Keratinocyte (primary cell): ENCODE data around the gene ARRDC1.

Experiments used
- EZH2 ChIP-seq: IDR thresholded peaks from one replicate; pipeline ENCODE4 v1.6.1; 2012; ENCODE audit warnings: inconsistent platforms, mild to moderate bottlenecking, low read length, moderate library complexity
- TF ChIP-seq, protein P1 (sequence below), 3 experiments: IDR thresholded peaks in 1 of 3; conservative IDR thresholded peaks in 1 of 3; optimal IDR thresholded peaks in 1 of 3; 2 replicates in 2 of 3; 3 replicates in 1 of 3; pipeline versions ENCODE3 to v1.5.1; 2011; ENCODE audit warnings: low read length in 3 of 3, mild to moderate bottlenecking in 3 of 3, moderate library complexity in 2 of 3, control low read depth in 1 of 3, inconsistent platforms in 1 of 3; ENCODE audit not compliant: insufficient read depth in 2 of 3; ENCODE audit errors: extremely low read depth in 1 of 3

DNA sequence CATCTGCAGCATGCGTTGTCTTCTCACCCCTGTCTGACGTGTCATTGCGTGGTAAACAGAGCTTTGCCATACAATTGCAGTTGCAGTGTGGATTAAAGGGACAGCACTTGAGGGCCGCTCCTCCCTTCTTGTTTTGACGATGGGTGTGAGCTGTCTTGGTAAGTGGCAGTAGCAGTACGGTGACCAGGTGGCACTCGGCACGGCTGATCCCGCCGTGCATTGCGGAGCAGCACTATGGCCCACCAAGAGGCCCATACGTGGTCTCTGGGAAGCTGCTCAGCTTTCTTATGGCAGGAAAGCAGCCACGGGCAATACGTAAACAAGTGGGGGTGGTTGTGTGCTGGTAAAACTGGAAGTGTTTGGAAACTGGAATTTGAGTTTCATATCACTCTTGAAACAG lies 38.4 kb downstream of the ARRDC1 start:
- TF ChIP-seq, protein P1, sequence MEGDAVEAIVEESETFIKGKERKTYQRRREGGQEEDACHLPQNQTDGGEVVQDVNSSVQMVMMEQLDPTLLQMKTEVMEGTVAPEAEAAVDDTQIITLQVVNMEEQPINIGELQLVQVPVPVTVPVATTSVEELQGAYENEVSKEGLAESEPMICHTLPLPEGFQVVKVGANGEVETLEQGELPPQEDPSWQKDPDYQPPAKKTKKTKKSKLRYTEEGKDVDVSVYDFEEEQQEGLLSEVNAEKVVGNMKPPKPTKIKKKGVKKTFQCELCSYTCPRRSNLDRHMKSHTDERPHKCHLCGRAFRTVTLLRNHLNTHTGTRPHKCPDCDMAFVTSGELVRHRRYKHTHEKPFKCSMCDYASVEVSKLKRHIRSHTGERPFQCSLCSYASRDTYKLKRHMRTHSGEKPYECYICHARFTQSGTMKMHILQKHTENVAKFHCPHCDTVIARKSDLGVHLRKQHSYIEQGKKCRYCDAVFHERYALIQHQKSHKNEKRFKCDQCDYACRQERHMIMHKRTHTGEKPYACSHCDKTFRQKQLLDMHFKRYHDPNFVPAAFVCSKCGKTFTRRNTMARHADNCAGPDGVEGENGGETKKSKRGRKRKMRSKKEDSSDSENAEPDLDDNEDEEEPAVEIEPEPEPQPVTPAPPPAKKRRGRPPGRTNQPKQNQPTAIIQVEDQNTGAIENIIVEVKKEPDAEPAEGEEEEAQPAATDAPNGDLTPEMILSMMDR (optimal IDR thresholded peaks at IDR 0.05 in 1 of 3, IDR thresholded peaks at IDR 0.05 in 1 of 3, conservative IDR thresholded peaks at IDR 0.05 in 1 of 3; ENCODE audit: extremely low read depth in 1 of 3, insufficient read depth in 2 of 3, low read length in 3 of 3) = no peak
- no peak for TF ChIP-seq EZH2
